B cell (primary cell): ENCODE data around the gene EARS2.

ENCODE experiments used
- CTCF ChIP-seq: fragments of 200-600 bp; IDR thresholded peaks from one replicate; pipeline ENCODE4 v1.8.0; 2022; ENCODE audit warnings: antibody characterized with exemption, mild to moderate bottlenecking
- EZH2 ChIP-seq: IDR thresholded peaks from 2 replicates; pipeline ENCODE4 v1.6.1; 2012; ENCODE audit warnings: borderline replicate concordance, low read depth, mild to moderate bottlenecking, moderate library complexity, low read length; ENCODE audit not compliant: insufficient read depth, poor library complexity, severe bottlenecking

- TF ChIP-seq CTCF: no peak
- no peak for TF ChIP-seq EZH2
These were observed 70.7 kb downstream of the EARS2 start for GRCh38 chr16:23486480-23486879.
